Pancreas (tissue), 10 donors: ENCODE data around the gene CHD1. TPM values are rescaled to one million over a fixed set of nuclear protein-coding genes. Genes with fewer than 3 reads are reported as not detected.
A peak's percentile ranks its signal among the peaks of the same experiment; 100 is the strongest.

ENCODE experiments used
- ATAC-seq, 4 donors: fragments of 200-7000 bp; cut with Tn5 transposase; one replicate each; pipeline versions ENCODE4 v1.8.0 to v1.9.1; 2020; ENCODE audit warnings: mild to moderate bottlenecking in 4 of 4, moderate library complexity in 4 of 4
- DNase-seq, 6 donors: peaks; one replicate each; pipeline ENCODE4 v3.0.0-alpha.2; 2020
- FAIRE-seq: peaks from 2 replicates; lab custom pipeline; 2012; peaks lifted over from hg19 to GRCh38; lab: Jason Lieb, UNC
- H3K27ac ChIP-seq, 4 donors: fragments of 200-600 bp; sonication (generic); 1 replicate in 3 of 4; 2 replicates in 1 of 4; pipeline versions ENCODE4 v1.5.0 to v1.8.0; 2020
- H3K27me3 ChIP-seq, 4 donors: fragments of 200-600 bp; one replicate each; pipeline ENCODE4 v1.8.0; 2021
- H3K36me3 ChIP-seq, 3 donors: fragments of 200-600 bp; sonication (generic) in 1 of 3; one replicate each; pipeline versions ENCODE4 v1.5.0 to v1.8.0; 2020 to 2021
- H3K4me1 ChIP-seq, 3 donors: fragments of 200-600 bp; one replicate each; pipeline ENCODE4 v1.8.0; 2021
- H3K4me3 ChIP-seq, 4 donors: fragments of 200-600 bp; sonication (generic) in 2 of 4; one replicate each; pipeline versions ENCODE4 v1.5.0 to v1.8.0; 2020 to 2021
- H3K9me3 ChIP-seq, 4 donors: fragments of 200-600 bp; one replicate each; pipeline ENCODE4 v1.8.0; 2021
- CTCF ChIP-seq, 4 donors: fragments of 200-600 bp; sonication (generic) in 3 of 4; IDR thresholded peaks; one replicate each; pipeline versions ENCODE4 v1.5.0 to v1.8.0; 2021; ENCODE audit warnings: antibody characterized with exemption in 4 of 4
- WGBS, 2 donors: extraction: QIAGEN DNeasy Blood & Tissue Kit; methylation state at CpG; one replicate each; pipeline ENCODE4 v1.1.7; 2013; 5-methylcytosine and 5-hydroxymethylcytosine counted together
- intact Hi-C, 3 donors: fragments of 100-400 bp; cut with DNase I; formaldehyde crosslinking; loops; one replicate each; pipeline versions ENCODE4 v1.11.1 to v1.14.2; 2022
- polyA plus RNA-seq, 2 donors: library from polyadenylated mRNA; stranded (reverse); fragments of 200-250 nt; gene quantifications; one replicate each; pipeline ENCODE4 v1.2.3, GENCODE V29; 2013
- total RNA-seq, 6 donors: library from RNA; stranded (reverse); fragmentation: NEBNext Ultra II Directional in 4 of 6; extraction: Animal tissue kit (Norgen Biotek cat#: 25700) in 4 of 6; gene quantifications; one replicate each; pipeline versions ENCODE4 v1.2.1 to v1.2.4, GENCODE V29; 2021 to 2023
- donor health status: healthy with polysubstance abuse.
- donor health status: DM: no; HTN: no; CAD: no; lungs with moderate emphysema.
- donor health status: DM: no; HTN: no; CAD: no.
- donor health status: control.
- donor health status: control.
- donor health status: Bipolar disorder and iron deficiency.
- donor health status: DM: yes; HTN: yes; CAD: no.
- donor health status: DM: no; HTN: no; CAD: no.
- donor health status: DM: no; HTN: no; CAD: no.
- donor health status: DM: yes; HTN: yes; CAD: no.

Gene CHD1
- total and polyA plus RNA-seq, 8 donors = 10.1 to 20.7 (median 12.4) TPM

- FAIRE-seq (no peak), DNase-seq (no peak), ATAC-seq (no peak)
- Histone ChIP-seq H3K4me3 (no peak overlapping the region), H3K27ac (no peak overlapping the region), H3K4me1 (no peaks in the 10 kb centered on the region), H3K27me3 (no peaks in the 10 kb centered on the region), H3K9me3 (no peaks in the 10 kb centered on the region), H3K36me3 (no peaks in the 10 kb centered on the region)
- WGBS, 2 donors = 49 to 59% methylated on average over 7 of the region's 7 CpGs
- intact Hi-C loops = no loop called here
- no peak for TF ChIP-seq CTCF (IDR thresholded peaks at IDR 0.05)
Observed at GRCh38 chr5:98827588-98828284, 101.1 kb downstream of the CHD1 start.

GRCh38 chr5:98827161-98827560 lies 101.6 kb downstream of the CHD1 start:
- intact Hi-C loops = no loop called here
- Histone ChIP-seq H3K9me3 (no peaks in the 10 kb centered on the region), H3K4me1 (no peaks in the 10 kb centered on the region), H3K27ac (no peak overlapping the region), H3K4me3 (no peak overlapping the region), H3K27me3 (no peaks in the 10 kb centered on the region), H3K36me3 (no peaks in the 10 kb centered on the region)
- peak in 2 of 4 donors; percentile 33 to 38 for TF ChIP-seq CTCF (IDR thresholded peaks at IDR 0.05)
- ATAC-seq = peak; percentile 63 to 91 (median 88)
- DNase-seq = peak in 1 of 6 donors; percentile 20
- WGBS, 2 donors = 9 to 12% methylated on average over 1 of the region's 1 CpG
- FAIRE-seq = peak; percentile 90

- WGBS, 2 donors = 76 to 83% methylated on average over 4 of the region's 4 CpGs
- H3K36me3 ChIP-seq = no peaks in the 10 kb centered on the region
- no peak overlapping the region for H3K4me3 ChIP-seq
- DNase-seq = no peak
- intact Hi-C loops = no loop called here
- H3K4me1 ChIP-seq = no peaks in the 10 kb centered on the region
- no peaks in the 10 kb centered on the region for H3K9me3 ChIP-seq
- no peak for TF ChIP-seq CTCF (IDR thresholded peaks at IDR 0.05)
- no peak for FAIRE-seq
- no peaks in the 10 kb centered on the region for H3K27me3 ChIP-seq
- no peak overlapping the region for H3K27ac ChIP-seq
- ATAC-seq = no peak
Observed at GRCh38 chr5:98825582-98826375, 103.0 kb downstream of the CHD1 start.

GRCh38 chr5:98816582-98817222 lies 112.1 kb downstream of the CHD1 start:
- no peak for TF ChIP-seq CTCF (IDR thresholded peaks at IDR 0.05)
- Histone ChIP-seq H3K9me3 (no peaks in the 10 kb centered on the region), H3K4me3 (no peak overlapping the region), H3K27ac (peak overlapping the region in 1 of 4 donors; percentile 52), H3K4me1 (peaks cover 2 to 14% (median 3%) of the 10 kb centered on the region in 3 donors), H3K27me3 (no peaks in the 10 kb centered on the region), H3K36me3 (no peaks in the 10 kb centered on the region)
- intact Hi-C loops = no loop called here
- DNase-seq (peak; percentile 80 to 89 (median 84)), ATAC-seq (peak; percentile 96 to 98 (median 98)), FAIRE-seq (no peak)
- WGBS, 2 donors = 23 to 24% methylated on average over 6 of the region's 6 CpGs
